Smooth muscle cell of trachea (primary cell): ENCODE data around the gene CRAT. TPM values are rescaled to one million over a fixed set of nuclear protein-coding genes. Genes with fewer than 3 reads are reported as not detected.

Experiments used
- total RNA-seq: library from RNA; depleted of rRNA; stranded (reverse); fragments of >200 nt; gene quantifications from 2 replicates; pipeline ENCODE4 v1.2.1, GENCODE V29; 2014

CRAT gene
- 63.4 and 90.5 TPM in 2 replicates for total RNA-seq

GRCh38 chr9:129110740-129111527 lies at the start of gene CRAT, which contains the start of gene PTPA:
Gene CRAT, minus strand, starts transcription at chr9:129110793. Its CDS starts 284 bp downstream, at chr9:129110509.
Gene PTPA, plus strand, starts transcription at chr9:129111415. Its CDS starts 186 bp downstream, at chr9:129111601.

DNA sequence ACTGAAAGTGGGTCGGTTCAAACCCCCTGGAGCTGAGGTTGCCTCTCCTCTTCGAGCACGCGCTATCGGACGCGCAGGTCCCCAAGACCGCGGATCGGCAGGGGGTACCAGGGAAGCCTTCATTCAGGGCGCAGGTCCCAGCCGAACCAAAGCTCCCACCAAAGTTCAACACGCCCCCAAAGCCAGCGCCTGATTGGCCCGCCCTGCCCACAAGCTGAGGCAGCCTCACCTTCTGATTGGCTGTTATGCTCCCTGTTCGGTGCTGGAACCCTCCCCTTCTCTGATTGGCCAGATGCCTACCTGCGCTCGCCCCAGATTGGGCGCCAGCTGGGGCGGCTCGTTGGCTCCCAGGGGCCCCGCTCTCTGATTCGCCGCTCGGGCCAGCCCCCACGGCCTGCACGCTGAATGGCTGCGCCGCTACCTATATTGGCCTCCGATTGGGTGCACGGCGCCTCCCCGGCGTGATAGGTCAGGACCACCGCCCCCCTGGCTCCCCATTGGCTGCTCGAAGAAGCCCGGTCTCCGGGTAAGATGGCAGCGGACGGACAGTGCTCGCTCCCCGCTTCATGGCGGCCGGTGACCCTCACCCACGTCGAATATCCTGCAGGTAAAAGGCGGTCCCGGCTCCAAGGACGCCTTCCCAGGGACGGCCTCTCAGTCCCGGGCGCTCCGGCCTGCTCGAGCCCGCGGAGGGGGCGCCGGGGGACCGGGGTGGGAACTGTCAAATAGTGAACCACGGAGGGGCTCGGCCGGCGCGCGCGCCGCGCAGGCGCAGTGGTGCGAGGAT lies 29.8 kb downstream of the CRAT start, which contains the start of gene DOLPP1:
Gene DOLPP1, plus strand, starts transcription at position 511 of the 787 bp plus-strand sequence. Its CDS starts 21 bp downstream, at position 532.

Other genes starting within 250 kb of the CRAT start
- 9.1 and 13.7 TPM in 2 replicates for gene KYAT1, start 228.8 kb downstream of the CRAT start, total RNA-seq
- gene LRRC8A, start 228.7 kb downstream of the CRAT start, total RNA-seq, result 29.1 and 44.0 TPM in 2 replicates
- 16.1 and 18.7 TPM in 2 replicates for gene PHYHD1, start 189.8 kb downstream of the CRAT start, total RNA-seq
- 28.2 and 40.9 TPM in 2 replicates for gene DOLK, start 163.2 kb downstream of the CRAT start, total RNA-seq
- 38.5 and 43.5 TPM in 2 replicates for gene NUP188, start 163.1 kb downstream of the CRAT start, total RNA-seq
- gene SH3GLB2, start 82.5 kb downstream of the CRAT start, total RNA-seq, result 63.9 and 83.7 TPM in 2 replicates
- 30.7 and 42.8 TPM in 2 replicates for gene MIGA2, start 74.2 kb downstream of the CRAT start, total RNA-seq
- 8.7 and 10.3 TPM in 2 replicates for gene DOLPP1, start 29.7 kb downstream of the CRAT start, total RNA-seq
- 130 and 145 TPM in 2 replicates for gene PTPA, start 622 bp upstream of the CRAT start, total RNA-seq
- gene IER5L, start 67.5 kb upstream of the CRAT start, total RNA-seq, result 65.6 and 118 TPM in 2 replicates